ENCODE data around the gene P4HB.

Gene P4HB

GRCh38 chr17:81895400-81895799 is 35.1 kb upstream of the P4HB start:
- no peak for DNase-seq

- DNase-seq = no peak
These were observed 30.9 kb upstream of the P4HB start for GRCh38 chr17:81891303-81891552.

DNA sequence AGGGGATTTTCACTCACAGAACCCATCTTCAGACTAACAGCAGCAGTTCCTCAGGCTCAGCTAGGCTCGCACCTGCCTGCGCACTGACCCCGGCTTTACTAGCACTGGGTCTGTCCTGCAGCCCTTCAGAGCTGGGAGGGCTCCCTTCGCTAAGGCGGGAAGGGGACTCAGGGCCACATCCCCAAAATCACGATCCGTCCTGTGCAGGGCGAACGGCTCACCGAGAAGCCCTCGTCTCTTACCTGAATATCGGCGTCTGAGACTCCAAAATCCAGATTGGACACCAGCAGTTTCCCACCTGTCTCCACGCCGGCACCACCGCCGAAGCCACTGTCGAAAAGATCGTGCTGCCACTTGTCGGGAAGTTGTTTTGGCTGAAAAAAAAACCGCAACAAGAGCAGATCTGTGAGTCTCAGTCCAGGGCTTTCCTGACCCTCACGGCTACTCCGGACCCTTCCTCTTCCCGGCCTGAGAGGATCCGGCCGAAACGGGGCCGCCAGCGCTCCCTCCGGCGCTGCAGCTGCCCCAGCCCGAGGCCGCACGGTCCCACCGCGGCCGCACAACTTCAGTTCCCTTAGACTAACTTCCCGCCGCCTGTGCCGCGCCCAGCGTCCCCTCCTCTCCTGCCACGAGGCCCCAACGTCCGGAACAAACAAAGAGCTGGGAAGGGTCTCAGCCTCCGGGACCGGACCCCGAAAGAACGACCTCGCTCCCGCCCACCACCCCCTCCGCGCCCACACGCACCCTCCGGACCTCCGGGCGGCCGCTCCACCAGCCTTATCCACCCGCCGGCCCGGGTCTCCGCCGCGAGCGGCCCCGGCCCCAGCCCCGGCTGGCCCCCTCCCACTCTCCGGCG is 30.3 kb upstream of the P4HB start:
- DNase-seq = no peak

DNA sequence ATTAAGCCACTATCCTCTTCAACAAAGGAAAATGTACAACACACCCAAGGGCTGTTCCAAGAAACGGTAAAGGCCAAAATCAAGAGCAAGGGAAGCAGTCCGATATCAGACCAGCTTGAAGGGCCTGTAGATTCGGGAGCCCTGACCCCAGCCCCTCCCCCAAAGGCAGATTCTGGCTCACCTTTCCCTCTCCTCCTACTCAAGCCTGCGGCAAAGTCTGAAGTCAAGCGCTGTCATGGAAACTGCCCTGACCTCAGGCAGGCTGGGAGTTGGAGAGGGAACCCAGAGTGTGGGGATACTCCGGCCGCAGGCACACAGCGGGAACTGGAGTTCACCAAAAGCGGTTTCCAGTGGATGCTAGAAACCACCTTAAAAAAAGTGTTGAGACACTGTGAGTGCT is 29.3 kb upstream of the P4HB start:
- DNase-seq = no peak

DNA sequence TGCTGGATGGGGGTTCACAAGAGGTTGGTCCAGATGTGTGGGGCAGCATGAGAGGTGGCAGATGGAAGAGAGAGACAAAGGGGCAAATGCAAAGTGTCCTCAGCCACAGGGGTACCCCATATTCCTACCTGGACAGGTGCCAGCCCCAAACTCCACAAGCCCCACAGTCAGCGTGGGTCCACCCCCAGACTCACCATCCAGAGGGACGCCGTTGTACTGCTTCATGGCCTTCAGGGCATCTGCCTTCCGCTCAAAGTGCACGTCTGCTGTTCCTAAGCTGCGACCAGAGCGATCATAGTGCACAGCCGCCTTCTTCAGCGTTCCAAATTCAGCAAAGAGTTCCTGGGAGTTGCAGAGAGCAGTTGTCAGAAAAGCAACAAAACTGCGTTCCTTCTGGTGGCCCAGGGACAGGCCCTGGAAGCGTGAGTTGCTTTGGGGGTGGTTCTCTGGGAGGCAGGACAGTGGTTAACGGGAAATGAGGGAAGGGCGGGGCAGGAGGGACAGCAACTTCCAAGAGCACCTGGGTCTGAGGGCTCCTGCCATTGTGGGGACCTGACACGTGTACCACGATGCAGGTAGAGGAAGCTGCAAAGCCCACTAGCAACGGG is 28.8 kb upstream of the P4HB start:
- DNase-seq = no peak

- no peak for DNase-seq
These were observed 28.0 kb upstream of the P4HB start for GRCh38 chr17:81888105-81888987.

GRCh38 chr17:81885869-81886548 is 25.7 kb upstream of the P4HB start:
- DNase-seq = no peak

- no peak for DNase-seq
These were observed 25.1 kb upstream of the P4HB start for GRCh38 chr17:81885454-81885853.

DNA sequence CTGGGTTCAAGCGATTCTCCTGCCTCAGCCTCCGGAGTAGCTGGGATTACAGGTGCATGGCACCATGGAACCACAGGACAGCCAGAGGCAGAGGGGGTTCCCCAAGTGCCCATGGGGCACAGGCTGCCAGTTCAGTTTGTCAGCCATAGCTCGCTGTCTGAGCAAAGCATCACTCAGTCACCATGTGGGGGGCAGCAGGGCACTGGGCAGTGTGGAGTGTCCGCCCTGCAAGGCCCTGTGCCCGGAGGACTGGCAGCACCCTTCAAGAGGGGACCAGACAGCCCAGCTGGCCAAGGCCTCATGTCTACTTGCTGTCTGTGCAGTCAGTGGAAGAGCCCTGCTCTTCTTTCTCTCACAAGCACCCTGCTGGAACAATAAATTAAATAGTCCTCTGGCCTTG is 24.6 kb upstream of the P4HB start:
- DNase-seq = no peak

DNA sequence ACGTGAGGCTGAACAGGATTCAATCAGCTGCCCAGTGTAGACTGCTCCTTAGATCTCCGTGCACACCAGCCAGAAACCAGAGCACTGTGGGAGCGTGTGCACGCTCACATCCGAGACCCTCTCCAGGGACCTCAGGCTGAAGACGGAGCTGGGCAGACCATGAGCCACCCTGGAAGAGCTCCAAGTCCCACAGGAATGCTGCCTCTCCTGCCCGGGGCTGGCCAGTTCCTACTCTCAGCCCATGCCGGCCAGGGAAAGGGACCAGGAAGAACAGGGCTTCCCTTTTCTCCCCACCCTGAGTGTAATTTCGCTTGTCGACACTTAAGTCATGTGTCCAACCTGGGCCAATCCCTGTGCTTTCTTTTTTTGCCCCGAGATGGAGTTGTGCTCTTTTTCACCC is 24.2 kb upstream of the P4HB start:
- DNase-seq = no peak

GRCh38 chr17:81879121-81879520 is 18.8 kb upstream of the P4HB start:
- DNase-seq = no peak

- no peak for DNase-seq
These were observed 18.0 kb upstream of the P4HB start for GRCh38 chr17:81878294-81878693.

DNA sequence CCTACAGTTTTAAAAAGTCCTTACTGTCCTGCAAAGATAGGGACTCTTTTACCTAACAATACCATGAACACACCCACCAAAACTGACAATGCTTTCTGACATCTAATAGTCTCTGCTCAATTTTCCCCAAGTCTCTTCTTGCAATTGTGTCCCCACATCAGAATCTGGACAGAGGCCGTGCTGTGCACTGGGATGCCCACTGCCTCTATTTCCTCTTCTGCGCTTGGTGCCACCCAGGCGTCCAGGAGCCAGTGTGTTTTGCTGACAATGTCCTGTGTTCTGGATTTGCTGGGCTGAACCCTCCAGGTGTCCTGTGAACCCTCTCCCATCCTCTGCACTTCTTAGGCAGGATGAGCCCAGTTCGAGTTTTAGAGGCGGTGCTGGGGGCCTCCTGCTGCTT is 17.2 kb upstream of the P4HB start:
- DNase-seq = no peak

DNA sequence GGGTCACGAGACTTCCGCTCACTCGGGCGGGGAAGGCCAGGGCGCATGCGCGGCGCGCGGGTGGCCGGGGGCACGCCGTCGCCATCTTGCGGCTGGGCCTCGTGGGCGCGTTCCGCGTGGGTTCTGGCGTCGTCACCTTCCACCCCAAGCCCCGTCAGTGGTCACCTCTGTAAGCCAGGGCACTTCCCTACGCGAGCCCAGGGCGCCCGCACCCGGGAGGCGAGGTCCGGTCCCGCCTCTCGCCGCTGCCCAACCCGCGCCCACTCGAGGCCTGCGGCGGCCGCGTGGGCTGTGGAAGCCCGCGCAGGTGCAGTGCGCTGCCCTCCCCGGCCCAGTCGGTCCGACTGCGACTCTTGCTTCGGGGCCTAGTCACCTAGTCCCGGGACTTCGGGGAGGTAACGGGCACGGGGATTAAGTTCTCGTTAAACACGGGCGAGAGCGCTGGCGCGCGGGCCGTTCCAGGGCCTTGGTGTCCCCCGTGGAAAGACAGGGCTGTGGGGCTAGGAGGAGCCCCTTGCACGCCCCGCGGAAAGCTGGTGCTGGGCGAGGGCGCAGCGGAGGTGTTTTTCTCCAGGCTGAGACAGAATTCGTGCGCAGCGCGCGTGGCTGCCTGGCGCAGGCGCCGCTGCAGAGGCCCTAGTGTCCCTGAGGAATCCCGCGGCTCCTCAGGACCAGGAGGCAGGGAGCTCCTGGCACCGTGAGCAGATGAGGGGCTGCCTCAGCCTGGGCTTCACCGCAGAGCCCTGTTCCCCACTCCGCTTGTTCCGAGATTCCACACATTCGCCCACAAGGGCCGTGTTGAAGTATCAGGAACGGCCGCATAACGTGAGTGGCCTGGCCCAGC is 11.3 kb upstream of the P4HB start:
- DNase-seq = peak; percentile 95

- no peak for DNase-seq
These were observed 10.6 kb upstream of the P4HB start, which contains the start of gene ARHGDIA for GRCh38 chr17:81870981-81871386. TSS of gene ARHGDIA (minus strand) at chr17:81871337. CDS start at chr17:81869930, 1,407 bp downstream.

DNA sequence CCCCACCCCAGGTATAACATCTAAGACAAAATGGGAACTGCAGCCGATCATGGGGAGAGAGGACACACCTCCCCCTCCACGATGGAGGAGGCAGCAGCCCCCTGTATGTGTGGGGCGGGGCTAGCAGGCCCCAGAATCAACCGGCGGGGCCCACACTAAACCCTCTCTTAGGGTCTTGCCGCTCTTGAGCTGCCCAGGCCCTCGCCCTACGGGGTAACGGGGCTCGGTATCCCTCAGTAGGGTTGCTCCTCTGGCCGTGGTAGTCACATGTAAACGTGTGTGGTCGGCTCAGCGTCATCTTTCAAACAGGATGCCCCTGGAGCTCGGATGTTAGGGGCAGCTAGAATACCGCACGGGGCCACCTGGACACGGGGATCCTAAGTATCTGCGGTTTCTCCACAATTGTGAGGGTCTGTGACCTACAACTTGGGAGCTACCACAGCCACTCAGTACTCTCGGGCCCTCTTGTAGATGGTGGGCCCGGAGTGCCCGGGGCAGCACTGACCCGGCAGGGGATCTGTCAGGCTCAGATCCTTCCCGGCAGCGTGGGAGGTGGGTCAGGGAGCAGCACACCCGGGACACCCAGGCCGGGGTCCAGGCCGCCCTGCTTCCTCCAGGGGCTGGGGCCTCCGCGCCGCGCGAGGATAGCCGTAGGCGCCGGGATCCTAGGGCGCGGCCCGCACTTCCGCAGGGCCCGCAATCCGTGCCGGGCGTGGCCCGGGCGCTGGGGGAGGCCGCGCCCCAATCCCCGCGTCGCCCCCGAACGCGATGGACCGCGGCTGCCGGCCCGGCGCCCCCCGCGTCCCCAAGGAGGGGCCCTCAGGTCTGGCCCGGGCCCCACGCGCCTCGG is 10.0 kb upstream of the P4HB start:
- DNase-seq = peak; percentile 19

- no peak for DNase-seq
These were observed 9.1 kb upstream of the P4HB start for GRCh38 chr17:81869221-81870130.

DNA sequence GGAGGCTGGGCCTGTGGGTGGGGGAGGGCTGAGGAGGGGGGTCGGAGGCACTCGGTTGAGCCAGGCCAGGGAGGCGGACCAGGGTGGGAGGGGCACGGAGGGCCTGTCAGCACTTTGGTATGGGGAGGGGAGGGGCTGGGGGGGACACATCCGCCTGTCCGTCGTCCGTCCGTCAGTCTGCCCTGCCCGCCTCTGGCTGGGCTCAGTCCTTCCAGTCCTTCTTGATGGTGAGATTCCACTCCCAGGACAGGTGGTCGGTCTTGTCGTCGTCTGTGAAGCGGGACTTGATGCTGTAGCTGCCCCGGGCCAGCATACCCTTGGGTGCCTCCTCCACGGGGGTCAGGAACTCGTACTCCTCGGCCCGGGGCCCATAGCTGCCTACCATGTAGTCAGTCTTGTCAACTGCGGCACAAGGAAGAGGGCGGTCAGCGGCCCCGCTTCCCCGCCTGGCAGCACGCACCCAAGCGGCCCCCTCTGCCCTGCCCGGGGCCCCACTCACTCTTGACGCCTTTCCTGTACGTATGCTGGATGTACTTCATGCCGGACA is 8.4 kb upstream of the P4HB start:
- no peak for DNase-seq

- DNase-seq = no peak
These were observed 7.8 kb upstream of the P4HB start for GRCh38 chr17:81867991-81868673.
